ENCODE results near the gene MICAL2.

The MICAL2 gene

GRCh38 chr11:12199231-12199948 is 89.0 kb downstream of the MICAL2 start:
- no peak overlapping the region for H3K27ac ChIP-seq (ENCODE audit: extremely low read depth, low read depth, low read length)
- no peaks in the 10 kb centered on the region for H3K4me1 ChIP-seq (ENCODE audit: control insufficient read depth, insufficient read depth, low read length)
- CTCF ChIA-PET: interaction anchor here (0.5 to 2.0 kb wide), 5 partner anchors 13 to 72 kb away, joined by 3 to 9 read pairs (median 3); no protein-coding TSS in a partner anchor
- H3K9me3 ChIP-seq (ENCODE audit: control insufficient read depth, insufficient read depth, low read depth, low read length): no peaks in the 10 kb centered on the region
- POLR2A ChIA-PET: no interaction called here
- TF ChIP-seq ZNF221 (tag by site-specific recombination; IDR thresholded peaks at IDR 0.05; ENCODE audit: borderline replicate concordance): no peak
- TF ChIP-seq HOXA7 (CRISPR knock-in tag; IDR thresholded peaks at IDR 0.05; ENCODE audit: borderline replicate concordance): no peak
- no peak for TF ChIP-seq PRDM10 (tag by site-specific recombination; IDR thresholded peaks at IDR 0.05)
- TF ChIP-seq ZNF148 (tag by site-specific recombination; IDR thresholded peaks at IDR 0.05; ENCODE audit: borderline replicate concordance): no peak
- TF ChIP-seq ZNF112 (tag by site-specific recombination; IDR thresholded peaks at IDR 0.05): no peak
- no peaks in the 10 kb centered on the region for H3K36me3 ChIP-seq (ENCODE audit: control insufficient read depth in 2 of 2, insufficient read depth in 1 of 2, low read length in 2 of 2)
- H3K4me3 ChIP-seq (ENCODE audit: low read depth, low read length): no peak overlapping the region

- no peak overlapping the region for H3K4me3 ChIP-seq (ENCODE audit: low read depth, low read length)
- no peaks in the 10 kb centered on the region for H3K9me3 ChIP-seq (ENCODE audit: control insufficient read depth, insufficient read depth, low read depth, low read length)
- H3K27ac ChIP-seq (ENCODE audit: extremely low read depth, low read depth, low read length): no peak overlapping the region
- no peak for TF ChIP-seq ZBTB44 (tag by site-specific recombination; IDR thresholded peaks at IDR 0.05)
- no peak for TF ChIP-seq ZNF664 (tag by site-specific recombination; IDR thresholded peaks at IDR 0.05)
- TF ChIP-seq ZNF558 (tag by site-specific recombination; IDR thresholded peaks at IDR 0.05): no peak
- peak; percentile 50; the same call in 1 of the 2 replicates for TF ChIP-seq ZFHX2 (tag by site-specific recombination; conservative IDR thresholded peaks at IDR 0.05)
- TF ChIP-seq ZNF621 (tag by site-specific recombination; IDR thresholded peaks at IDR 0.05): no peak
- no peak for TF ChIP-seq ZSCAN16 (tag by site-specific recombination; IDR thresholded peaks at IDR 0.05)
- TF ChIP-seq ZNF26 (tag by site-specific recombination; IDR thresholded peaks at IDR 0.05): no peak
- no peaks in the 10 kb centered on the region for H3K36me3 ChIP-seq (ENCODE audit: control insufficient read depth in 2 of 2, insufficient read depth in 1 of 2, low read length in 2 of 2)
- CTCF ChIA-PET: interaction anchor here (0.6 to 2.0 kb wide), 4 partner anchors 36 to 701 kb away, joined by 3 to 9 read pairs (median 4); no protein-coding TSS in a partner anchor
- POLR2A ChIA-PET: no interaction called here
- no peaks in the 10 kb centered on the region for H3K4me1 ChIP-seq (ENCODE audit: control insufficient read depth, insufficient read depth, low read length)
Observed at GRCh38 chr11:12200279-12200990, 90.0 kb downstream of the MICAL2 start.

Measured in HEK293 (cell line).